ENCODE results near the gene SLC1A1.

DNA sequence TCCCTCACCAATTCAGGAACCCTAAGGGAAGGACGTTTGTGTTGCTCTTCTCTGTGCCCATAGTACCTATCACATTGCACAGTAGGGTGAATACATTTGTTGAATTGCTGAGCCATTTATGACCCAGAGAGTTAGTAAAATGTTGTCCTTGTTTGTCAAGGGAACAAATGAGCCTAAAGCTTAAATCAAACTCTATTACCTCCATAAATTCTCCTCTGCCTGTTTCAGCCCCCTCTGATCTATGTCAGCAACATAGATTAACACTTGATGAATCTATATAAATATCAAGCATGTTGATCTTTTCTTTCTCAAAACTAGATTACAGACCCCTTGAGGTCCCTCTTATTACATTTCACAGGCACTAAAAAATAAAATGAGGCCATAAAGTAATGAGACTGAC lies 7.1 kb downstream of the SLC1A1 start:
- TF ChIP-seq, protein P1, sequence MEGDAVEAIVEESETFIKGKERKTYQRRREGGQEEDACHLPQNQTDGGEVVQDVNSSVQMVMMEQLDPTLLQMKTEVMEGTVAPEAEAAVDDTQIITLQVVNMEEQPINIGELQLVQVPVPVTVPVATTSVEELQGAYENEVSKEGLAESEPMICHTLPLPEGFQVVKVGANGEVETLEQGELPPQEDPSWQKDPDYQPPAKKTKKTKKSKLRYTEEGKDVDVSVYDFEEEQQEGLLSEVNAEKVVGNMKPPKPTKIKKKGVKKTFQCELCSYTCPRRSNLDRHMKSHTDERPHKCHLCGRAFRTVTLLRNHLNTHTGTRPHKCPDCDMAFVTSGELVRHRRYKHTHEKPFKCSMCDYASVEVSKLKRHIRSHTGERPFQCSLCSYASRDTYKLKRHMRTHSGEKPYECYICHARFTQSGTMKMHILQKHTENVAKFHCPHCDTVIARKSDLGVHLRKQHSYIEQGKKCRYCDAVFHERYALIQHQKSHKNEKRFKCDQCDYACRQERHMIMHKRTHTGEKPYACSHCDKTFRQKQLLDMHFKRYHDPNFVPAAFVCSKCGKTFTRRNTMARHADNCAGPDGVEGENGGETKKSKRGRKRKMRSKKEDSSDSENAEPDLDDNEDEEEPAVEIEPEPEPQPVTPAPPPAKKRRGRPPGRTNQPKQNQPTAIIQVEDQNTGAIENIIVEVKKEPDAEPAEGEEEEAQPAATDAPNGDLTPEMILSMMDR (IDR thresholded peaks at IDR 0.05) = no peak
- TF ChIP-seq, protein P2, sequence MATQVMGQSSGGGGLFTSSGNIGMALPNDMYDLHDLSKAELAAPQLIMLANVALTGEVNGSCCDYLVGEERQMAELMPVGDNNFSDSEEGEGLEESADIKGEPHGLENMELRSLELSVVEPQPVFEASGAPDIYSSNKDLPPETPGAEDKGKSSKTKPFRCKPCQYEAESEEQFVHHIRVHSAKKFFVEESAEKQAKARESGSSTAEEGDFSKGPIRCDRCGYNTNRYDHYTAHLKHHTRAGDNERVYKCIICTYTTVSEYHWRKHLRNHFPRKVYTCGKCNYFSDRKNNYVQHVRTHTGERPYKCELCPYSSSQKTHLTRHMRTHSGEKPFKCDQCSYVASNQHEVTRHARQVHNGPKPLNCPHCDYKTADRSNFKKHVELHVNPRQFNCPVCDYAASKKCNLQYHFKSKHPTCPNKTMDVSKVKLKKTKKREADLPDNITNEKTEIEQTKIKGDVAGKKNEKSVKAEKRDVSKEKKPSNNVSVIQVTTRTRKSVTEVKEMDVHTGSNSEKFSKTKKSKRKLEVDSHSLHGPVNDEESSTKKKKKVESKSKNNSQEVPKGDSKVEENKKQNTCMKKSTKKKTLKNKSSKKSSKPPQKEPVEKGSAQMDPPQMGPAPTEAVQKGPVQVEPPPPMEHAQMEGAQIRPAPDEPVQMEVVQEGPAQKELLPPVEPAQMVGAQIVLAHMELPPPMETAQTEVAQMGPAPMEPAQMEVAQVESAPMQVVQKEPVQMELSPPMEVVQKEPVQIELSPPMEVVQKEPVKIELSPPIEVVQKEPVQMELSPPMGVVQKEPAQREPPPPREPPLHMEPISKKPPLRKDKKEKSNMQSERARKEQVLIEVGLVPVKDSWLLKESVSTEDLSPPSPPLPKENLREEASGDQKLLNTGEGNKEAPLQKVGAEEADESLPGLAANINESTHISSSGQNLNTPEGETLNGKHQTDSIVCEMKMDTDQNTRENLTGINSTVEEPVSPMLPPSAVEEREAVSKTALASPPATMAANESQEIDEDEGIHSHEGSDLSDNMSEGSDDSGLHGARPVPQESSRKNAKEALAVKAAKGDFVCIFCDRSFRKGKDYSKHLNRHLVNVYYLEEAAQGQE (IDR thresholded peaks at IDR 0.05; ENCODE audit: insufficient read depth in 1 of 2, low read depth in 2 of 2, low read length in 1 of 2) = no peak
- TF ChIP-seq POLR2AphosphoS5 (IDR thresholded peaks at IDR 0.05; ENCODE audit: low read depth, low read length) (no peak), SIN3A (IDR thresholded peaks at IDR 0.05; ENCODE audit: borderline replicate concordance, insufficient read depth, low read depth, low read length) (no peak)

Data from Panc1 (cell line).